ENCODE measurements around the gene MRNIP. TPM values are rescaled to one million over a fixed set of nuclear protein-coding genes. Genes with fewer than 3 reads are reported as not detected.
A peak's percentile ranks its signal among the peaks of the same experiment; 100 is the strongest.

MRNIP gene
- total and polyA plus RNA-seq, 2 of the 4 experiments (the other 2 are of a cell fraction), result 6.6 to 24.7 TPM

DNA sequence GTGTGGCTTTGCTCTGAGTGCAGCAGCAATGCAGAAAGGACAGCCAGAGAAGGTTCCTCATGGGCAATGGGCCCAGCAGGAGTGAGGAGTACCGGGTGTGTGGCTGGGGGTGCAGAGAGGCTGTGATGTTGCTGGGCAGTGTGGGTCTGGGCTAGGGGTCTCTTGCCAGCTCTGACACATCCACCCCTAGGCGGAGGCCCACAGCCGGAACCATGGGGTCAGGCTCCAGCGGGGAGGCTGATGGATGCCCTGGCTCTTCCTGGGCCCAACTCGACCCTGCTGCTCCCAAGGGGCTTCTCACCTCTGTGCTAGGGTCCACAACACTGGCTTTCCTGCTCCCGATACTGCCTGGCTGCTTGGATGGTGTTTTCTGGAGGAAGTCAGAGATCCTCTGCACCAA lies 29.2 kb upstream of the MRNIP start:
- H2BK5ac ChIP-seq (ENCODE audit: low read depth, low read length, poor library complexity, severe bottlenecking), result no peak overlapping the region
- H3K36me3 ChIP-seq (ENCODE audit: control insufficient read depth, insufficient read depth, low read length), result peaks cover 83% of the 10 kb centered on the region
- no peak overlapping the region for H2BK120ac ChIP-seq (ENCODE audit: low read depth, low read length)
- no peak overlapping the region for H3K56ac ChIP-seq (ENCODE audit: extremely low read depth, insufficient read depth, low read length)
- no peak overlapping the region for H3K9ac ChIP-seq (ENCODE audit: low read depth, low read length)
- POLR2A ChIA-PET (ENCODE audit: unreplicated experiment), result interaction anchor here (0.5 kb wide), 1 partner anchor 21 kb away, joined by 3 read pairs; no protein-coding TSS in a partner anchor
- ATAC-seq (ENCODE audit: low read depth) (no peak), DNase-seq (no peak)
- dilution Hi-C loops (cut with HindIII; ENCODE audit: low sequenced_read_pairs, unreplicated experiment) (no loop called here), in situ Hi-C loops (cut with MboI; ENCODE audit: low sequenced_read_pairs) (no loop called here), intact Hi-C loops (cut with micrococcal nuclease) (no loop called here)
- TF ChIP-seq RAD21 (IDR thresholded peaks at IDR 0.05; ENCODE audit: low read length), result no peak
- TF ChIP-seq POLR2A (IDR thresholded peaks at IDR 0.05; ENCODE audit: low read depth, low read length), result no peak
- no peak for TF ChIP-seq CHD1 (IDR thresholded peaks at IDR 0.05; ENCODE audit: low read depth, low read length)
- no peak for TF ChIP-seq MAFK (IDR thresholded peaks at IDR 0.05; ENCODE audit: low read depth, low read length)
- TF ChIP-seq FOS (IDR thresholded peaks at IDR 0.05; ENCODE audit: low read depth, low read length), result no peak
- TF ChIP-seq RCOR1 (IDR thresholded peaks at IDR 0.05; ENCODE audit: insufficient replicate concordance, low read length), result no peak
- TF ChIP-seq NFE2L2 (IDR thresholded peaks at IDR 0.05; ENCODE audit: low read depth, low read length), result no peak
- TF ChIP-seq CEBPB (IDR thresholded peaks at IDR 0.05; ENCODE audit: low read depth, low read length), result no peak
- H3K4ac ChIP-seq (ENCODE audit: low read depth, low read length), result no peak overlapping the region
- no peaks in the 10 kb centered on the region for H4K20me1 ChIP-seq (ENCODE audit: insufficient read depth, low read length)
- peak overlapping the region; percentile 28 for H2AFZ ChIP-seq (replicated peaks; ENCODE audit: low read length, poor library complexity)
- H4K91ac ChIP-seq (ENCODE audit: insufficient read depth, low read depth, low read length), result no peak overlapping the region
- H3K14ac ChIP-seq (replicated peaks; ENCODE audit: low read depth, low read length), result no peak overlapping the region
- H3K4me1 ChIP-seq (ENCODE audit: control insufficient read depth, insufficient read depth, low read length), result no peaks in the 10 kb centered on the region
- no peak overlapping the region for H2BK20ac ChIP-seq (ENCODE audit: low read depth, low read length)
- 0 out of 2 replicates have a peak, but pooled peaks cover 2% of the 10 kb centered on the region for H3K9me1 ChIP-seq (ENCODE audit: insufficient read depth, low read length)
- H2BK15ac ChIP-seq (ENCODE audit: low read depth, low read length), result no peak overlapping the region
- H3K18ac ChIP-seq (ENCODE audit: low read depth, low read length), result no peak overlapping the region
- BruUV-seq (replicated peaks), result no TSS peak
- H3K79me1 ChIP-seq (ENCODE audit: low read depth in 1 of 2, low read length in 2 of 2), result peaks cover 10 to 17% of the 10 kb centered on the region in 2 experiments
- no peak overlapping the region for H3K4me2 ChIP-seq (ENCODE audit: low read depth, low read length)
- H3K4me3 ChIP-seq (ENCODE audit: insufficient read depth, low read depth, low read length), result no peak overlapping the region
- no peak overlapping the region for H4K5ac ChIP-seq (ENCODE audit: low read depth, low read length)
- H3K27me3 ChIP-seq (ENCODE audit: control insufficient read depth, insufficient read depth, low read length), result no peaks in the 10 kb centered on the region
- no peak overlapping the region for H2AK5ac ChIP-seq (ENCODE audit: low read depth, low read length)
- CTCF ChIA-PET, result no interaction called here
- 87% methylated on average over 3 of the region's 6 CpGs; no CpG with 5 or more reads in 1 of the 2 experiments for WGBS, 2 experiments (ENCODE audit: extremely low coverage in 2 of 2, insufficient read length in 1 of 2)
- H3K27ac ChIP-seq (ENCODE audit: insufficient read depth, low read length), result no peak overlapping the region
- peaks cover 7% of the 10 kb centered on the region for H3K9me3 ChIP-seq (ENCODE audit: control insufficient read depth, insufficient read depth, low read length)
- peak overlapping the region; percentile 50 for H2AK9ac ChIP-seq (replicated peaks; ENCODE audit: low read depth, low read length, poor library complexity)
- no peak overlapping the region for H4K8ac ChIP-seq (ENCODE audit: low read depth in 2 of 2, low read length in 2 of 2)
- H3K23ac ChIP-seq (ENCODE audit: low read depth, low read length), result no peak overlapping the region

Measured in IMR-90 (cell line).